Lung (tissue), 12 donors: Measurements from ENCODE around the gene NR2F1. TPM values are rescaled to one million over a fixed set of nuclear protein-coding genes. Genes with fewer than 3 reads are reported as not detected.

Source experiments
- ATAC-seq: fragments of 200-7000 bp; cut with Tn5 transposase; one replicate; pipeline ENCODE4 v1.9.1; 2020; ENCODE audit warnings: moderate number of reproducible peaks; ENCODE audit not compliant: insufficient read depth, low FRiP score
- DNase-seq, 3 donors: peaks; one replicate each; pipeline ENCODE4 v3.0.0-alpha.2; 2013 to 2017
- H3K27ac ChIP-seq, 2 donors: one replicate each; pipeline ENCODE4 v1.5.1; 2013; ENCODE audit warnings: mild to moderate bottlenecking in 2 of 2, moderate library complexity in 2 of 2, control low read depth in 1 of 2, inconsistent platforms in 1 of 2, low read depth in 1 of 2, low read length in 1 of 2
- H3K27me3 ChIP-seq, 3 donors: one replicate each; pipeline ENCODE4 v1.5.1; 2013; ENCODE audit warnings: low read length in 2 of 3; ENCODE audit not compliant: control insufficient read depth in 3 of 3, insufficient read depth in 3 of 3
- H3K36me3 ChIP-seq, 4 donors: one replicate each; pipeline ENCODE4 v1.5.1; 2013; ENCODE audit warnings: low read length in 4 of 4, mild to moderate bottlenecking in 1 of 4, moderate library complexity in 1 of 4; ENCODE audit not compliant: control insufficient read depth in 4 of 4, insufficient read depth in 4 of 4
- H3K4me1 ChIP-seq, 5 donors: one replicate each; pipeline ENCODE4 v1.5.1; 2013; ENCODE audit warnings: low read length in 5 of 5, mild to moderate bottlenecking in 2 of 5, moderate library complexity in 1 of 5; ENCODE audit not compliant: control insufficient read depth in 5 of 5, insufficient read depth in 5 of 5
- H3K4me3 ChIP-seq: one replicate; pipeline ENCODE4 v1.5.1; 2013; ENCODE audit warnings: mild to moderate bottlenecking, control low read depth, moderate library complexity
- H3K9ac ChIP-seq, 2 donors: one replicate each; pipeline ENCODE4 v1.5.1; 2013; ENCODE audit warnings: low read length in 2 of 2, control low read depth in 1 of 2; ENCODE audit not compliant: insufficient read depth in 1 of 2
- H3K9me3 ChIP-seq, 4 donors: one replicate each; pipeline ENCODE4 v1.5.1; 2013; ENCODE audit warnings: low read length in 3 of 4, mild to moderate bottlenecking in 1 of 4, moderate library complexity in 1 of 4; ENCODE audit not compliant: control insufficient read depth in 4 of 4, insufficient read depth in 3 of 4
- WGBS, 2 donors: extraction: QIAGEN DNeasy Blood & Tissue Kit; methylation state at CpG; one replicate each; pipeline ENCODE4 v1.1.7; 2013; 5-methylcytosine and 5-hydroxymethylcytosine counted together
- polyA plus RNA-seq, 2 donors: library from polyadenylated mRNA; stranded (reverse); fragments of 200-250 nt; gene quantifications; one replicate each; pipeline ENCODE4 v1.2.1, GENCODE V29; 2013
- total RNA-seq, 2 donors: library from RNA; depleted of rRNA in 1 of 2; stranded (reverse); fragments of >200 nt in 1 of 2; gene quantifications; one replicate each; pipeline ENCODE4 v1.2.1, GENCODE V29; 2014 to 2021
- TF ChIP-seq, protein P1 (sequence below): IDR thresholded peaks from 2 replicates; pipeline ENCODE4 v1.5.1; 2012; ENCODE audit warnings: mild to moderate bottlenecking; ENCODE audit errors: control extremely low read depth, extremely low read depth
- donor health status: control.
- donor health status: control.
- donor health status: Bipolar disorder and iron deficiency.
- donor health status: healthy.
- donor health status: DM: yes; HTN: yes; CAD: no.

The NR2F1 gene
- total and polyA plus RNA-seq, 4 donors = 15.2 to 104 (median 58.3) TPM

DNA sequence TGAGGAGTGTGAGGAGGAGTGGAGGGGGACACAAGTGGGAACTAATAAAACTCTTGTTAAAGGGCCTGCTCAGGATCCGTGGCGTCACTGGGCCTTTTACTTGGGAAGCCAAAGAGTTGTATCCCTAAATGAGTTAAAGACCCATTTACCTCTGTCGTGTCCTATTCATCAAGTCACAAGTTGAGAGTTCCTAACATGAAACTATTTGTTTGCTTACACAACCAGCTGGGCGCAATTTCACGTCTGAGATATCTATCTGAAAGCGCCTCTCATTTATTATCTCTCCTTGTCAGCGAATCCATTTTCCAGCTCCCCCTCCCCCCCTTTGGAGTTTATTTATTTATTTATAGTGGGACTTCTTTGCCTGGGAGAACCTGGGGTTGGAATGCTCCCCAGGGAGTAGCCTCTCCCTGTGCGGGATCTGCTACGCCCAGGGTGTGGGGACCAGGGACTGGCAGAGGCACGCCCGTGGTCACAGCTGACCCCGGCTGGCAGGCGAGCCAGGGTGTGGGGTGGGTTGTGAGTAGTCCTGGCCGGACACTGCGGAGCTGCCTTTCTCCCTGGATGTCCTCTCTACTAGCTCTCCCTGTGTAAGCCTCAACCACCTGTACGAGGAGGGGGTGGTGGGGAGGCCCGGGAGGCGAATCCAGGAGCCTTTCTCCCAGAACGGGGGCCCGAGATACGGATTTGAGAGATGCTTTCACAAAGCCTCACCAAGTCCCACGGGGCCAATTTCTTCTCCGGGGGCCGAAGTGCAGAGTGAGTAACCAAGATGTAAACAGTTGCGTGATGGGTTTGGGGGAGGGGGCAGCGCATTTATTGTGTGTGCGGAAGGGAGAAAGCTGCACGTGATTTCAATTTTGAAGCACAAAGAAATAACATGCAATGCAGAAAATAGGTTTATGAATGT, 15.3 kb downstream of the NR2F1 start:
- no peak for ATAC-seq
- peak; percentile 29 to 65 (median 55) for DNase-seq
- Histone ChIP-seq H3K4me1 (peaks cover 0 to 89% (median 12%) of the 10 kb centered on the region in 5 donors), H3K27ac (peak overlapping the region in 1 of 2 donors; percentile 5), H3K9ac (peak overlapping the region in 1 of 2 donors; percentile 89), H3K27me3 (peaks cover 0 to 81% (median 12%) of the 10 kb centered on the region in 3 donors), H3K36me3 (peaks cover 0 to 19% (median 3%) of the 10 kb centered on the region in 4 donors), H3K4me3 (no peak overlapping the region), H3K9me3 (peaks cover 0 to 18% (median 0%) of the 10 kb centered on the region in 4 donors)
- TF ChIP-seq, protein P1, sequence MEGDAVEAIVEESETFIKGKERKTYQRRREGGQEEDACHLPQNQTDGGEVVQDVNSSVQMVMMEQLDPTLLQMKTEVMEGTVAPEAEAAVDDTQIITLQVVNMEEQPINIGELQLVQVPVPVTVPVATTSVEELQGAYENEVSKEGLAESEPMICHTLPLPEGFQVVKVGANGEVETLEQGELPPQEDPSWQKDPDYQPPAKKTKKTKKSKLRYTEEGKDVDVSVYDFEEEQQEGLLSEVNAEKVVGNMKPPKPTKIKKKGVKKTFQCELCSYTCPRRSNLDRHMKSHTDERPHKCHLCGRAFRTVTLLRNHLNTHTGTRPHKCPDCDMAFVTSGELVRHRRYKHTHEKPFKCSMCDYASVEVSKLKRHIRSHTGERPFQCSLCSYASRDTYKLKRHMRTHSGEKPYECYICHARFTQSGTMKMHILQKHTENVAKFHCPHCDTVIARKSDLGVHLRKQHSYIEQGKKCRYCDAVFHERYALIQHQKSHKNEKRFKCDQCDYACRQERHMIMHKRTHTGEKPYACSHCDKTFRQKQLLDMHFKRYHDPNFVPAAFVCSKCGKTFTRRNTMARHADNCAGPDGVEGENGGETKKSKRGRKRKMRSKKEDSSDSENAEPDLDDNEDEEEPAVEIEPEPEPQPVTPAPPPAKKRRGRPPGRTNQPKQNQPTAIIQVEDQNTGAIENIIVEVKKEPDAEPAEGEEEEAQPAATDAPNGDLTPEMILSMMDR = no peak
- 17 to 24% methylated on average over 28 of the region's 28 CpGs for WGBS, 2 donors

DNA sequence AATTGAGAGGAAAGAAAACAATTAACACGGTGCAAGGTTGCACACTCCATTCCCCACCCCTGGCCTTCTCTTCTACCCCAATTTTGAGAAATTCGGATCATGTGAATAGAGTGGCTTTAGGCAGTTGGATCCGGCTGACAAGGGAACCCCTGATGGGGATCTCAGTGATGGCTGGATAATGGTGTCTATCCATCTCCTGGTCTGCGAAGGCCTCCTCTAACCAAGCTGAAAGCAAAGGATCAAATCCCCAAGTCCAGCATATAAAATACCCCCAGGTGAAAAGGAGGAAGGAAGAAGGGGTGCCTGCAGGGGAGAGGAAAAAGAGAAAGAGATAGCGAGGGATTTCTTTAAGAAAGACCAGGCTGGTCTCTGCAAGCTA, 16.0 kb downstream of the NR2F1 start:
- H3K27me3 ChIP-seq = peaks cover 0 to 78% (median 12%) of the 10 kb centered on the region in 3 donors
- no peak overlapping the region for H3K4me3 ChIP-seq
- DNase-seq (no peak), ATAC-seq (no peak)
- TF ChIP-seq, protein P1 = no peak
- peaks cover 0 to 19% (median 0%) of the 10 kb centered on the region in 4 donors for H3K9me3 ChIP-seq
- H3K27ac ChIP-seq = no peak overlapping the region
- H3K9ac ChIP-seq = peak overlapping the region in 1 of 2 donors; percentile 89
- H3K4me1 ChIP-seq = peaks cover 0 to 88% (median 13%) of the 10 kb centered on the region in 5 donors
- WGBS, 2 donors = 13 to 24% methylated on average over 5 of the region's 5 CpGs
- peaks cover 0 to 15% (median under 1%) of the 10 kb centered on the region in 4 donors for H3K36me3 ChIP-seq

DNA sequence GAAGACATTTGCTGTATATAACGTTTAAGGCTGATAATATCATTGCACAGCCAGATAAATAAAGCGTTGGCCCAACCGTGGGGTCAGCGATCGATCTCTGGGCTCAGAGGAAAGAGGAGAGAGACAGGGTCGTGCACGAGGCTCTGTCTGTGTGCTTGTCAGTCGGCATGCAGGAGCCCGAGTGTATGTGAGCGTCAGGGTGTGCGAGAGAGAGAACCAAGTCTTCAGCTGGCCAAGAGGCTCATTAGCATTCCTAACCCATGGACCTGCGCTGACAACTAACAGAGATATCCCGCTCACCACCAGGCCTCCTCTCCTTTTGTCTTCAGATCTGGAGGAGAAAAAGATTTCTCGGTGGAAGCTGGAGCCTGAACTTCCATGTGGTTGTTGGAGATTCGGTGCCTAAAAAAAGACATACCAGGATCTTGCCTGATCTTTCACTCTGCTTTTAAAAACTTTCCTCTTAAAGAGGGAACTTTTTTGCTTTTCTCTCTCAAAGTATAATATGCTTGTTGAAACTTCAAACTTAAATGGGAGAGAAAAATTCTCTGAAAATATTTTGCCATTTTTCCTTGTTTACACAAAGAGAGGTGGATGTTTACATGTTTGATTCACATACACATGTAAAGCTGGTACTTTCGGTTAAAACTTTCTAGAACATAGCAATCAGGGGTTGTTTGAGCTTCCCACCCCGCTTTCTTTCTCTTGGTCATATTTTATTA, 16.5 kb downstream of the NR2F1 start:
- Histone ChIP-seq H3K27me3 (peaks cover 0 to 78% (median 12%) of the 10 kb centered on the region in 3 donors), H3K9me3 (peaks cover 0 to 19% (median 0%) of the 10 kb centered on the region in 4 donors), H3K9ac (peak overlapping the region in 1 of 2 donors; percentile 89), H3K4me1 (peaks cover 0 to 83% (median 16%) of the 10 kb centered on the region in 5 donors), H3K36me3 (peaks cover 0 to 13% (median 0%) of the 10 kb centered on the region in 4 donors), H3K27ac (peak overlapping the region in 1 of 2 donors; percentile 51), H3K4me3 (no peak overlapping the region)
- DNase-seq (peak; percentile 62 to 84 (median 78)), ATAC-seq (no peak)
- WGBS, 2 donors = 6 to 18% methylated on average over 17 of the region's 17 CpGs
- TF ChIP-seq, protein P1 = no peak
